Cardiac fibroblast (primary cell): Measurements from ENCODE around the gene ATP9B.

Experiments
- DNase-seq, 2 donors: peaks; one replicate each; pipeline versions ENCODE4 v3.0.0 to v3.0.0-alpha.2; 2010; ENCODE audit warnings: low read depth in 2 of 2
- H3K4me3 ChIP-seq, 2 donors: replicated peaks in 1 of 2; 1 replicate in 1 of 2; 2 replicates in 1 of 2; pipeline ENCODE4 v1.5.1; 2011; ENCODE audit warnings: low read depth in 2 of 2, low read length in 2 of 2, mild to moderate bottlenecking in 2 of 2, moderate library complexity in 1 of 2
- CTCF ChIP-seq: IDR thresholded peaks from one replicate; pipeline ENCODE4 v1.5.1; 2011; ENCODE audit warnings: low read depth, mild to moderate bottlenecking, low read length, inconsistent platforms

Gene ATP9B

GRCh38 chr18:79100944-79101343 is 31.8 kb downstream of the ATP9B start:
- no peak for DNase-seq
- H3K4me3 ChIP-seq: no peak overlapping the region
- TF ChIP-seq CTCF: no peak

- TF ChIP-seq CTCF: no peak
- no peak for DNase-seq
- H3K4me3 ChIP-seq: no peak overlapping the region
These were observed 33.7 kb downstream of the ATP9B start for GRCh38 chr18:79102886-79103285.

- no peak for TF ChIP-seq CTCF
- H3K4me3 ChIP-seq: no peak overlapping the region
- DNase-seq: no peak
These were observed 34.9 kb downstream of the ATP9B start for GRCh38 chr18:79104137-79104536.

DNA sequence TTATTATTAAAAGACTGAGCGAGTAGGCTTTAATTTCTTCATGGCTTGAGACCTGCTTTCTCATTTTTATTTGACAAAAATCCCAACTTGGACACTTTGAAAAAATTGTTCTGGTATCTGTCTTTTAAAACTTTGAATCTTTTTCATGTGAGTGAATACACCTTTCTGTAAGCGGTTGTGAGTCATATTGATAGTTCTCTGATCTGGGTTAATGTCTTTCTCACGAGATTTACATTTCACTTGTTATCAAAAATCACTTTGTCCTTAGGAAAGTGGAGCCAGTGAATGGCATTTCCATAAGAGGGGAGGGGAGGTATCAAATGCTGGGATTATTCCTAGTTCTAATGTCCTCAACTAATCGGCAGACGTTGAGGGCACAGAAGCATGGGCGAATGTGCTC is 36.3 kb downstream of the ATP9B start:
- no peak for DNase-seq

GRCh38 chr18:79106084-79106483 is 36.9 kb downstream of the ATP9B start:
- H3K4me3 ChIP-seq: no peak overlapping the region
- DNase-seq: no peak
- no peak for TF ChIP-seq CTCF

More for the DNA sequence above, 36.3 kb downstream of the ATP9B start:
- no peak for TF ChIP-seq CTCF
- H3K4me3 ChIP-seq: no peak overlapping the region

DNA sequence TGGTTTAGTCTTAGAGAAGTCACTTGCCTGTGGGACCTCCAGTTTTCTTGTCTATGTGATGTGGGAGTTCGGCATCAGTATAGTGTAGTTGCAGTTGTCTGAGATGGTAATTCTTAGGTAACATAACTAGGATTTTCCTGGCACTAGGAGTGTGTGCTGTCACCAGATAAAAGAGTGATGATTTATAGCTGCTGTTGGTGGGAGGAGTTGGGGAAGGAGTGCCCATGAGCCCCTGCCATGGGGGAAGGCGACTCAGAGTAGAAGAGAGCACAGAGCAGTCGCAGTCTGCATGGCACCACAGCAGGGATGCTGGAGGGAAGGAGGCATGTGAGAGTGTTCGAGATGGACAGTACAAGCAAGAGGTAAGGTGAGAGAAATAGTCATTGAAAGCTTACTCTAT is 38.7 kb downstream of the ATP9B start:
- TF ChIP-seq CTCF: no peak
- H3K4me3 ChIP-seq: no peak overlapping the region
- peak in 1 of 2 donors; percentile 19 for DNase-seq

GRCh38 chr18:79108549-79109215 is 39.5 kb downstream of the ATP9B start:
- TF ChIP-seq CTCF: no peak
- DNase-seq: peak in 1 of 2 donors; percentile 33
- H3K4me3 ChIP-seq: no peak overlapping the region
